ENCODE results near the gene UQCC5.

- TF ChIP-seq EZH2phosphoT487 (IDR thresholded peaks at IDR 0.05; ENCODE audit: insufficient read depth, low read depth) (no peak), EZH2 (IDR thresholded peaks at IDR 0.05; ENCODE audit: insufficient read depth, poor library complexity, severe bottlenecking) (no peak)
Measured at GRCh38 chr3:52524258-52524751, 12.1 kb upstream of the UQCC5 start.
